GM12864 (cell line): ENCODE results near the gene MED29.

Experiments
- DNase-seq: peaks from one replicate; pipeline ENCODE4 v3.0.0-alpha.2; 2011; ENCODE audit warnings: low read depth
- H3K4me3 ChIP-seq: 2 replicates; pipeline ENCODE4 v1.5.1; 2011; ENCODE audit warnings: mild to moderate bottlenecking, low read depth, low read length, control low read depth
- CTCF ChIP-seq: IDR thresholded peaks from 2 replicates; pipeline ENCODE4 v1.5.1; 2011; ENCODE audit warnings: low read depth, mild to moderate bottlenecking, moderate library complexity, low read length, control low read depth, inconsistent platforms; ENCODE audit errors: missing control alignments

Gene MED29

GRCh38 chr19:39412867-39413271 lies 21.7 kb downstream of the MED29 start:
- no peak for TF ChIP-seq CTCF
- DNase-seq, result no peak
- peak overlapping the region; percentile 76 for H3K4me3 ChIP-seq

- TF ChIP-seq CTCF, result no peak
- no peak for DNase-seq
- peak overlapping the region; percentile 76 for H3K4me3 ChIP-seq
Observed at GRCh38 chr19:39413272-39413910, 22.2 kb downstream of the MED29 start.

- no peak for DNase-seq
- TF ChIP-seq CTCF, result peak; percentile 37
Observed at GRCh38 chr19:39413911-39414608, 22.9 kb downstream of the MED29 start.

GRCh38 chr19:39415111-39416046 lies 24.2 kb downstream of the MED29 start:
- no peak for DNase-seq
- H3K4me3 ChIP-seq, result peak overlapping the region; percentile 76; the same call in 1 of the 2 replicates
- TF ChIP-seq CTCF, result no peak

More at GRCh38 chr19:39413911-39414608, 22.9 kb downstream of the MED29 start:
- H3K4me3 ChIP-seq, result peak overlapping the region; percentile 76

- no peak for TF ChIP-seq CTCF
- H3K4me3 ChIP-seq, result no peak overlapping the region
- no peak for DNase-seq
Observed at GRCh38 chr19:39416152-39417120, 25.3 kb downstream of the MED29 start.
